Left renal pelvis (tissue), 4 donors: ENCODE measurements around the gene INO80B. TPM values are rescaled to one million over a fixed set of nuclear protein-coding genes. Genes with fewer than 3 reads are reported as not detected.
A peak's percentile ranks its signal among the peaks of the same experiment; 100 is the strongest.
"Not testable (repeated sequence)": the region's sequence is repeated elsewhere in the genome, so short reads cannot be mapped to it uniquely, and the experiment has no call there.

Source experiments
- DNase-seq, 4 donors: peaks; one replicate each; pipeline ENCODE4 v3.0.0-alpha.2; 2013; ENCODE audit warnings: low read depth in 4 of 4, low spot score in 3 of 4
- polyA plus RNA-seq, 4 donors: library from polyadenylated mRNA; unstranded; fragments of 120-200 nt; gene quantifications; one replicate each; pipeline ENCODE4 v1.2.1, GENCODE V29; 2013; ENCODE audit not compliant: insufficient read length in 4 of 4

INO80B gene
- polyA plus RNA-seq, 4 donors = 14.6 to 31.8 (median 21.2) TPM

GRCh38 chr2:74472086-74472944 is 17.4 kb downstream of the INO80B start, which contains the start of gene MRPL53:
Gene MRPL53 (minus strand): TSS chr2:74472680. CDS start chr2:74472660, 20 bp downstream.
- peak; percentile 87 to 93 (median 92) for DNase-seq

- DNase-seq = no peak
Measured at GRCh38 chr2:74472945-74473258, 18.0 kb downstream of the INO80B start.

- DNase-seq = no peak
Measured at GRCh38 chr2:74474481-74474880, 19.6 kb downstream of the INO80B start.

GRCh38 chr2:74474899-74475298 is 20.0 kb downstream of the INO80B start:
- DNase-seq = no peak

GRCh38 chr2:74481431-74481830 is 26.5 kb downstream of the INO80B start:
- no peak for DNase-seq

GRCh38 chr2:74481961-74482800 is 27.3 kb downstream of the INO80B start:
- DNase-seq = no peak

- DNase-seq = peak; percentile 92 to 96 (median 93)
Measured at GRCh38 chr2:74482801-74483674, 28.2 kb downstream of the INO80B start, which contains the start of the genes CCDC142 and TTC31. Gene CCDC142 (minus strand): TSS chr2:74482998. CDS start chr2:74482837, 161 bp downstream. Gene TTC31 (plus strand): TSS chr2:74483081. CDS start chr2:74483096, 15 bp downstream.

- not testable (repeated sequence) for DNase-seq
Measured at GRCh38 chr2:74483675-74484164, 28.8 kb downstream of the INO80B start.

GRCh38 chr2:74486141-74486540 is 31.3 kb downstream of the INO80B start:
- DNase-seq = no peak

GRCh38 chr2:74488643-74489481 is 34.0 kb downstream of the INO80B start:
- no peak for DNase-seq

- no peak for DNase-seq
Measured at GRCh38 chr2:74489906-74490305, 35.0 kb downstream of the INO80B start.

GRCh38 chr2:74491648-74492544 is 37.0 kb downstream of the INO80B start:
- DNase-seq = no peak

GRCh38 chr2:74493546-74493945 is 38.7 kb downstream of the INO80B start:
- no peak for DNase-seq

GRCh38 chr2:74495440-74495839 is 40.6 kb downstream of the INO80B start:
- DNase-seq = no peak

- no peak for DNase-seq
Measured at GRCh38 chr2:74496997-74497776, 42.3 kb downstream of the INO80B start.

- DNase-seq = no peak
Measured at GRCh38 chr2:74497777-74498499, 43.1 kb downstream of the INO80B start.
